ENCODE results near the gene PCDHGA3.
A peak's percentile ranks its signal among the peaks of the same experiment; 100 is the strongest.
"Not testable (repeated sequence)": the region's sequence is repeated elsewhere in the genome, so short reads cannot be mapped to it uniquely, and the experiment has no call there.

PCDHGA3 gene

DNA sequence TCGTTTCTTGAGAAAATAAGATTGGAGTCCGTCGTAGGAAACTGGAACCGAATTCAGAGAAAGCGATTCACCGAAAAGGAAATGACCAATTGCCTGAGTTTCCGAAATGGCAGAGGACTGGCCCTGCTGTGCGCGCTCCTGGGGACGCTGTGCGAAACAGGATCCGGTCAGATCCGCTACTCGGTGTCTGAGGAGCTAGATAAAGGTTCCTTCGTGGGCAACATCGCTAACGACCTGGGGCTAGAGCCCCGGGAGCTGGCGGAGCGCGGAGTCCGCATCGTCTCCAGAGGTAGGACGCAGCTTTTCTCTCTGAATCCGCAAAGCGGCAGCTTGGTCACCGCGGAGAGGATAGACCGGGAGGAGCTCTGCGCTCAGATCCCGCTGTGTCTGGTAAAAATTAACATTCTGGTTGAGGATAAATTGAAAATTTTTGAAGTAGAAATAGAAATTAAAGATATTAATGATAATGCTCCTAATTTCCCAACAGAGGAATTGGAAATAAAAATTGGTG is 379 bp downstream of the PCDHGA3 start:
- H3K4me3 ChIP-seq (ENCODE audit: low read depth, low read length), result no peak overlapping the region

DNA sequence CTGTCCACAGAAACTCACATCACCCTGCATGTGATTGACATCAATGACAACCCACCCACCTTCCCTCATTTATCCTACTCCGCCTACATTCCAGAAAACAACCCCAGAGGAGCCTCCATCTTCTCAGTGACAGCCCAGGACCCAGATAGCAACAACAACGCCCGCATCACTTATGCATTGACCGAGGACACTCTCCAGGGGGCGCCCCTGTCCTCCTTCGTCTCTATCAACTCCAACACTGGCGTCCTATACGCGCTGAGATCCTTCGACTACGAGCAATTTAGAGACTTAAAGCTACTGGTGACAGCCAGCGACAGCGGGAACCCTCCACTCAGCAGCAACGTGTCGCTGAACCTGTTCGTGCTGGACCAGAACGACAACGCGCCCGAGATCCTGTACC is 1.7 kb downstream of the PCDHGA3 start:
- Histone ChIP-seq H3K4me3 (ENCODE audit: low read depth, low read length) (no peak overlapping the region), H3K4me1 (no peaks in the 10 kb centered on the region; the same call in 1 of the 2 replicates), H3K9me3 (peaks cover 4% of the 10 kb centered on the region), H3K36me3 (peaks cover 3% of the 10 kb centered on the region; the same call in 1 of the 2 replicates), H3K27me3 (no peaks in the 10 kb centered on the region)
- DNase-seq, result no peak
- TF ChIP-seq, protein P1, sequence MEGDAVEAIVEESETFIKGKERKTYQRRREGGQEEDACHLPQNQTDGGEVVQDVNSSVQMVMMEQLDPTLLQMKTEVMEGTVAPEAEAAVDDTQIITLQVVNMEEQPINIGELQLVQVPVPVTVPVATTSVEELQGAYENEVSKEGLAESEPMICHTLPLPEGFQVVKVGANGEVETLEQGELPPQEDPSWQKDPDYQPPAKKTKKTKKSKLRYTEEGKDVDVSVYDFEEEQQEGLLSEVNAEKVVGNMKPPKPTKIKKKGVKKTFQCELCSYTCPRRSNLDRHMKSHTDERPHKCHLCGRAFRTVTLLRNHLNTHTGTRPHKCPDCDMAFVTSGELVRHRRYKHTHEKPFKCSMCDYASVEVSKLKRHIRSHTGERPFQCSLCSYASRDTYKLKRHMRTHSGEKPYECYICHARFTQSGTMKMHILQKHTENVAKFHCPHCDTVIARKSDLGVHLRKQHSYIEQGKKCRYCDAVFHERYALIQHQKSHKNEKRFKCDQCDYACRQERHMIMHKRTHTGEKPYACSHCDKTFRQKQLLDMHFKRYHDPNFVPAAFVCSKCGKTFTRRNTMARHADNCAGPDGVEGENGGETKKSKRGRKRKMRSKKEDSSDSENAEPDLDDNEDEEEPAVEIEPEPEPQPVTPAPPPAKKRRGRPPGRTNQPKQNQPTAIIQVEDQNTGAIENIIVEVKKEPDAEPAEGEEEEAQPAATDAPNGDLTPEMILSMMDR (IDR thresholded peaks at IDR 0.05; ENCODE audit: low read depth, low read length), result no peak

More for the DNA sequence above, 379 bp downstream of the PCDHGA3 start:
- H3K27me3 ChIP-seq, result no peaks in the 10 kb centered on the region
- H3K9me3 ChIP-seq, result peaks cover 4% of the 10 kb centered on the region
- no peak for DNase-seq
- peaks cover 3% of the 10 kb centered on the region; the same call in 1 of the 2 replicates for H3K36me3 ChIP-seq
- no peaks in the 10 kb centered on the region; the same call in 1 of the 2 replicates for H3K4me1 ChIP-seq
- TF ChIP-seq, protein P1 (IDR thresholded peaks at IDR 0.05; ENCODE audit: low read depth, low read length), result no peak

DNA sequence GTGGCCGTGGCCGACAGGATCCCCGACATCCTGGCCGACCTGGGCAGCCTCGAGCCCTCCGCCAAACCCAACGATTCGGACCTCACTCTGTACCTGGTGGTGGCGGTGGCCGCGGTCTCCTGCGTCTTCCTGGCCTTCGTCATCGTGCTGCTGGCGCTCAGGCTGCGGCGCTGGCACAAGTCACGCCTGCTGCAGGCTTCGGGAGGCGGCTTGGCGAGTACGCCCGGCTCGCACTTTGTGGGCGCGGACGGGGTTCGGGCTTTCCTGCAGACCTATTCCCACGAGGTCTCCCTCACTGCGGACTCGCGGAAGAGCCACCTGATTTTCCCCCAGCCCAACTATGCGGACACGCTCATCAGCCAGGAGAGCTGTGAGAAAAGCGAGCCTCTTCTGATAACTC is 2.4 kb downstream of the PCDHGA3 start:
- not testable (repeated sequence) for H3K4me3 ChIP-seq (ENCODE audit: low read depth, low read length); H3K36me3 ChIP-seq; H3K27me3 ChIP-seq; H3K4me1 ChIP-seq; DNase-seq; H3K9me3 ChIP-seq

DNA sequence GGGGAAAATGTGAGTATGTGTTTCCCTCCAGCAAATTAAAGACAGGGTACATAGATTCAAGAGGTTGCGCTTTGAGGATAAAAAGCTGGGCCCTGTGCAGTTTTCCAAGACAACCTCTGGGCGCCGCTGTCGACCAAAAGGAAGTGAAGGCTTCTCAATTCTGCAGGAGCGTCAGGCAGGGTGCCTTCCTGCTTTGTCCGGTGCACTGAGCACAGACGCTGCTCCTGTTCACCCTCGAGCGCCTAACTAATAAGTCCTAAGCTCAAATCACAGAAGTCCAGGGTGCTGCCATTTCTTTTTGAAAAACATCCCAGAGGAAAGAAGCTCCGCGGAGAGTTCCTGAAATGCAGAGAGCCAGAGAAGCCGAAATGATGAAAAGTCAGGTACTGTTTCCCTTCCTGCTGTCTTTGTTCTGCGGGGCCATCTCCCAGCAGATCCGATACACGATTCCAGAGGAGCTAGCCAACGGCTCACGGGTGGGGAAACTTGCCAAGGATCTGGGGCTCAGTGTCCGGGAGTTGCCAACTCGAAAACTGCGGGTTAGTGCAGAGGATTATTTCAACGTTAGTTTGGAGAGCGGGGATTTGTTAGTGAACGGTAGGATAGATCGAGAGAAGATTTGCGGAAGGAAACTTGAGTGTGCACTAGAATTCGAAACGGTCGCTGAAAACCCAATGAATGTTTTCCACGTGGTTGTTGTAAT is 6.4 kb downstream of the PCDHGA3 start, which contains the start of gene PCDHGB1:
Gene PCDHGB1 (plus strand): TSS at position 183 of the 703 bp plus-strand sequence. CDS start 162 bp downstream, at position 345.
- Histone ChIP-seq H3K36me3 (peaks cover 17% of the 10 kb centered on the region), H3K4me1 (no peaks in the 10 kb centered on the region), H3K9me3 (peaks cover 2% of the 10 kb centered on the region), H3K4me3 (ENCODE audit: low read depth, low read length) (peak within 1 kb of the TSS; percentile 75), H3K27me3 (no peaks in the 10 kb centered on the region)
- DNase-seq, result peak; percentile 82
- TF ChIP-seq, protein P1 (IDR thresholded peaks at IDR 0.05; ENCODE audit: low read depth, low read length), result peak; percentile 73

DNA sequence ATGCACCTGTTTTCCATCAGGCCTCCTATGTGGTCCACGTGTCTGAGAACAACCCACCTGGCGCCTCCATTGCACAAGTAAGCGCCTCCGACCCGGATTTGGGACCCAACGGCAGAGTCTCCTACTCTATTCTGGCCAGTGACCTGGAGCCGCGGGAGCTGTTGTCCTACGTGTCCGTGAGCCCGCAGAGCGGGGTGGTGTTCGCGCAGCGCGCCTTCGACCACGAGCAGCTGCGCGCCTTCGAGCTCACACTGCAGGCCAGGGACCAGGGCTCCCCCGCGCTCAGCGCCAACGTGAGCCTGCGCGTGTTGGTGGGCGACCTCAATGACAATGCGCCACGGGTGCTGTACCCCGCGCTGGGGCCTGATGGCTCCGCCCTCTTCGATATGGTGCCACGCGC is 8.0 kb downstream of the PCDHGA3 start:
- H3K36me3 ChIP-seq, result peaks cover 32% of the 10 kb centered on the region
- H3K4me3 ChIP-seq (ENCODE audit: low read depth, low read length), result no peak overlapping the region

DNA sequence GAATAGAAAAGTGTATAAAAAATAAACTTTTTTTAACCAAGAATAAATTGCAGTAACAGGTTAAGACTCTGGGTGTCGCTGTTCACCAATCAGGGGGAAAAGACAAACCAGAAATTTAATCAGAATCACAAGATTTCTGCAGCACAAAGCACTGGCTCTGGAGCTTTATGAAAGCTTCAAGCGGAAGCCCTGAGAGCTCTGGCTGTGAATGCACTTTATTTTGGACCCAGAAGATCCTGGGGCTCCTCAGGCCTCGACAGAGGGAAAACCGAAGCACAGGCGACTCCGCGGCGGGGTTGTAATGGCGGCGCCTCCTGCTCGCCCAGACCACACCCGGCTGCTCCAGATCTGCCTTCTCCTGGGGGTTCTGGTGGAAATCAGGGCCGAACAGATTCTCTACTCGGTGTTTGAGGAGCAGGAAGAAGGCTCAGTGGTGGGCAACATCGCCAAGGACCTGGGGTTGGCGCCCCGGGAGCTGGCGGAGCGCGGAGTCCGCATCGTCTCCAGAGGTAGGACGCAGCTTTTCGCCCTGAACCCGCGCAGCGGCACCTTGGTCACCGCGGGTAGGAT is 11.4 kb downstream of the PCDHGA3 start, which contains the start of gene PCDHGA4:
Gene PCDHGA4 (plus strand): TSS at position 122 of the 570 bp plus-strand sequence. CDS start 87 bp downstream, at position 209.
- peaks cover 15% of the 10 kb centered on the region for H3K9me3 ChIP-seq
- no peaks in the 10 kb centered on the region for H3K27me3 ChIP-seq
- TF ChIP-seq, protein P1 (IDR thresholded peaks at IDR 0.05; ENCODE audit: low read depth, low read length), result peak; percentile 50
- no peak within 1 kb of the TSS for H3K4me3 ChIP-seq (ENCODE audit: low read depth, low read length)
- DNase-seq, result no peak
- H3K36me3 ChIP-seq, result peaks cover 44% of the 10 kb centered on the region
- H3K4me1 ChIP-seq, result no peaks in the 10 kb centered on the region

More for the DNA sequence above, 8.0 kb downstream of the PCDHGA3 start:
- TF ChIP-seq, protein P1 (IDR thresholded peaks at IDR 0.05; ENCODE audit: low read depth, low read length), result no peak
- H3K9me3 ChIP-seq, result peaks cover 9% of the 10 kb centered on the region
- no peak for DNase-seq
- H3K4me1 ChIP-seq, result no peaks in the 10 kb centered on the region
- no peaks in the 10 kb centered on the region for H3K27me3 ChIP-seq

All from BE2C (cell line).